ENCODE data around the gene LTB4R.

- TF ChIP-seq ZZZ3 (IDR thresholded peaks at IDR 0.05) (no peak), NFRKB (IDR thresholded peaks at IDR 0.05; ENCODE audit: low read depth) (no peak), SP2 (IDR thresholded peaks at IDR 0.05; ENCODE audit: extremely low read depth, low read depth, low read length, poor library complexity, severe bottlenecking) (no peak), SRF (CRISPR knock-in tag; IDR thresholded peaks at IDR 0.05) (no peak), ZHX1 (conservative IDR thresholded peaks at IDR 0.05; ENCODE audit: low read length) (no peak), ZFP36 (IDR thresholded peaks at IDR 0.05; ENCODE audit: low read depth, low read length, partially characterized antibody) (no peak), DPF2 (IDR thresholded peaks at IDR 0.05) (no peak), HDGF (IDR thresholded peaks at IDR 0.05) (no peak), PBX2 (CRISPR knock-in tag; IDR thresholded peaks at IDR 0.05; ENCODE audit: low read depth) (no peak), PBX2 (tag; conservative IDR thresholded peaks at IDR 0.05; ENCODE audit: low read depth) (no peak), STAT5B (CRISPR knock-in tag; IDR thresholded peaks at IDR 0.05) (no peak), ZNF12 (CRISPR knock-in tag; IDR thresholded peaks at IDR 0.05) (no peak), TAF1 (IDR thresholded peaks at IDR 0.05; ENCODE audit: control insufficient read depth, extremely low read depth, insufficient read depth, low read length, severe bottlenecking) (no peak), POLR2AphosphoS5 (IDR thresholded peaks at IDR 0.05; ENCODE audit: control insufficient read depth, insufficient read depth, low read depth, low read length) (no peak), SP1 (CRISPR knock-in tag; IDR thresholded peaks at IDR 0.05) (no peak)
These were observed 51.1 kb downstream of the LTB4R start for GRCh38 chr14:24362241-24362960.

Measured in K562 (cell line).